GM18498 (cell line): ENCODE measurements around the gene GRN.

Experiments
- ATAC-seq: cut with Tn5 transposase; IDR thresholded peaks from one replicate; pipeline ENCODE4 v1.9.1; 2021; ENCODE audit warnings: mild to moderate bottlenecking, moderate library complexity; ENCODE audit not compliant: unreplicated experiment

GRN gene

DNA sequence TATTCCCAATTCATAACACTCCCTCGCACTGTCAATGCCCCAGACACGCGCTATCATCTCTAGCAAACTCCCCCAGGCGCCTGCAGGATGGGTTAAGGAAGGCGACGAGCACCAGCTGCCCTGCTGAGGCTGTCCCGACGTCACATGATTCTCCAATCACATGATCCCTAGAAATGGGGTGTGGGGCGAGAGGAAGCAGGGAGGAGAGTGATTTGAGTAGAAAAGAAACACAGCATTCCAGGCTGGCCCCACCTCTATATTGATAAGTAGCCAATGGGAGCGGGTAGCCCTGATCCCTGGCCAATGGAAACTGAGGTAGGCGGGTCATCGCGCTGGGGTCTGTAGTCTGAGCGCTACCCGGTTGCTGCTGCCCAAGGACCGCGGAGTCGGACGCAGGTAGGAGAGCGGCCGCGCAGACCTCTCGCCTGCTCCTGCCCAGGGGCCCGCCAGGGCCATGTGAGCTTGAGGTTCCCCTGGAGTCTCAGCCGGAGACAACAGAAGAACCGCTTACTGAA, at the start of gene GRN:
TSS of gene GRN (plus strand) at position 364 of the 515 bp plus-strand sequence. CDS start 3,863 bp downstream, outside the sequence.
- peak; percentile 57 for ATAC-seq

DNA sequence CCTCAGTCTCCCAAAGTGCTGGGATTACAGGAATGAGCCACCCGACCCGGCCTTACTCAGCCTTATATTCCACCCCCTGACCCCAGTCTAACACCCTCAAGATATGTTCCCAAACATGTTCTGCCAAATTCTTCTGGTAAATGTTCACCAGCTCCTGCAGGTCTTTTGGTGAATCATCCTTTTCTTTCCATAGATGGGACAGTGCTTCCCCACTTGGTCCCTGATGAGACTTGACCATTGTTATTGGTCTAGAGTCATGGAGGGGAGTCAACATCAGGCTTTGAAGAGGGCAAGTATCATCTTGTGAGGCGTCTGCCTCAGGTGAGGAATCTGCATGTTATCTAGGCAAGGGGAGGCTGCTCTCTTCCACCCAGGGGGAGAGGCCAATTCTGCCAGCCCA, 47.1 kb upstream of the GRN start:
- no peak for ATAC-seq

DNA sequence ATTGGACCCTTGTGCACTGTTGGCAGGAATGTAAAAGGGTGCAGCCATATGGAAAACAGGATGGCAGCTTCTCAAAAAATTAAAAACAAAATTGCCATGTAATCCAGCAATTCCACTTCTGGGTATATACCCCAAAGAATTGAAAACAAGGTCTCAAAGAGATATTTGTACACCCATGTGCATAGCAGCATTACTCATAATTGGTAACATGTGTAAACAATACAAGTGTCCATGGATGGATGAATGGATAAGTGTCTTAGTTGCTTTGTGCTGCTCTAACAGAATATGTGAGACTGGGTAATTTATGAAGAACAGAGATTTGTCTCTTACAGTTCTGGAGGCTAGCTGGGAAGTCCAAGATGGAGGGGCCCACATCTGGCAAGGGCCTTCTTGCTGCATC, 40.5 kb upstream of the GRN start:
- ATAC-seq = no peak

DNA sequence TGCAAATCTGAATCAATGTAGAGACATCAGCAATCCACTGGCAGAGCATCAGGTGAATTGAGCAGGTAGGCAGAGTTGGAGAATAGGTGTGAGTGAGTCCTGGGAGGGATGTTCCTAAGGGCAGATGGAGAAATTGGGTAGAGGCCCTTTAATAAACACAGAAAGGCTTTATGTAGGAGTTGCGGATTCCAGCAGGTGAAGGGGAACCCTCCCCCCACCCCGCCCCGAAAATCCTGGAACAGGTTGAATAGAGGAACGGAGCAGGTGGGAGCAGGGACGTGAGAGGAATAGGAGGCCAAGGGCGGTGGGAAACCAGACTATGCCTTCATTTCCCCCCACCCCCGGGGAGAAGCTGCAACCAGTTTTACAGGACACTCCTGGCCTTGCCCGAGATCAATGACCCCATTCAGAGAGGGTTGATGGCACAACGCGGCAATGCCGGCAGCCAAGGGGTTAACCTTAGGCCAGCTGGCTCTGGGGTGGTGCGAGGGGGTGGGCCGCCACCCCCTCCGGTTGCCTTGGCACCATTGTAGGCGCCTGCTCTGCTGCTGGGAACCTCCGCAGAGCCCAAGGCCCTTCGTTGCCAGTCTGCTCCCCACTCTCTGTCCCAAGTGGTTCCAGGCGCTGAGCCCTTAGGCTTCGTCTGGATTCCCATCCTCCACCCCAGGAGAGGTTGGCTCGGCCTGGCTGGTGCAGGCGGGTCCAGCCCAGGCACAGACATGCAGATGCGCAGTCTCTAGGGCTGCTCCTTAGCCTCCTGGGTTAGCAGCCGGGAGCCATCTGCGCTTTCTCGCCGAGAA, 37.5 kb upstream of the GRN start:
- ATAC-seq = no peak

DNA sequence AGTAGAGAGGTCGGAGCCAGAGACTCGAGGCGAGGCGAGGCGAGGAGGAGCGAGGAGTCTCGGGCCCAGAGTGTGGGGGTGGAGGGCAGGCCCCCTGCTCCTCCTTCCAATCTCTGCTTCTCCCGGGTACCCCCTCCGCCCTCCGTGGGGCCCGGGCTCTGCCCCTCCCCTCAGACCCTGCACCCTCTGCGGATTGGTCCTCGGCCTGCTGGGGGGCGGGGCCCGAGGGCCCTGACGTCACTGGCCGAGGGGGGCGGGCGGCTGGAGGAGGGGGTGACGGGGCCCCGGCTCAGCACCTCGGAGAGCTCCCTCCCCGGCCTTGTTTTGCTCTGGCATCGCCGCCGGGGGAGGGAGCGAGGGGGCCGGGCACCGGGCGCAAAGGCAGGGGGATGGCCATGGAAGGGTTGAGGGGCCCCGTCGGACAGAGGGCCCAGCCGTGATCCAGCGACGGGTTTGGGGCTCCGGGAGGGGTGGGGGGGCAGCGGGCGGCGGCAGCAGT, 36.7 kb upstream of the GRN start, which contains the start of gene RUNDC3A:
TSS of gene RUNDC3A (plus strand) at position 282 of the 499 bp plus-strand sequence. CDS start 232 bp downstream, outside the sequence.
- peak; percentile 74 for ATAC-seq

GRCh38 chr17:44308865-44309264, 36.2 kb upstream of the GRN start:
- ATAC-seq = no peak

DNA sequence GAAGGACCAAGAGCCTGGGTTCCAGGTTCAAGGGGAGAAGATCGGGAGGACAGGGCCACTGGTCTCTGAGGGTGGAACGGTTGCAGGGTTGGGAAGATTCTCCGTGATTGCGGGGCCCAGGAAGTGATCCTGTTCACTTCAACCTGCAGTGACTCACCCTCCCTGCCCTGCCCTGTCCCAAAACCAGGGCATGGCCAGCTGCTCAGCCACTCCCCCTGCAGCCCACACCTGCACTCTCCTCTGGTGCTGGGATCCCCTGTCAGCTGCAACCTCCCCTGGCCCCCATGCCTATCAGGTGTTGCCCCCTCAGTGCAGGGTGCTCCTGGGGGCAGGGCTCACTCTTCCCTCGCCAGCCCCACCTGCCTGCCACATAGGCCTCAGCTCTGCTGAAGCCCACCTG, 35.6 kb upstream of the GRN start:
- ATAC-seq = no peak

GRCh38 chr17:44310188-44310587, 34.9 kb upstream of the GRN start:
- no peak for ATAC-seq

GRCh38 chr17:44310609-44311376, 34.3 kb upstream of the GRN start:
- ATAC-seq = no peak

DNA sequence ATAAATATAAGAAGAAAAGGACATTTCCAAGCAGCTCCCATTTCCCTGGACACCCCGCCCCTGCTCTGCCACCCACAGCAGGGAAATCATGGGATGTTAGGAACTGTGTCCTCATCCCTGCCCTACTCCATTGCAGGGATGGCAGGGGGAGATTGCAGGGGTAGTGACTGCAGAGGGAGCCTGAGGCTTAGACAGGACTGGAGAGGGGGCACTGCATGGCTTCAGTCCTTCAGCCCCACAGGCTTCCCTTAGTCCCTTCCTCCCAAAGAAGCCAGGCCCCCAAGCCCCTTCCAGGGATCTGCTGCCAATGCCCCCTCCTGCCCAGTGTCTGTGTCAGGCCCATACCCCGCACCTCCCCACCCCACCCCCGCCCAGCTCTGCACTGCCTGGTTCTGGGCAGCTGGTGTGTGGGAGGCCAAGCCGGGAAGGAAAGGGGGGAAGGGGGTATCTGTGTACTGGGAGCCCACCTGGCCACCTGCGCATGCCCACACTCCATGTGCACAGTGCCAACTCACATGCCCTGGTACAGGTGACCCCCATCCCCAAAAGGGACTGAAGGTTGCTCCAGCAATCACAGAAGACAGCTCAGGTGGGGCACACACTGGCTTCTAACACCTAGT, 33.4 kb upstream of the GRN start:
- no peak for ATAC-seq

DNA sequence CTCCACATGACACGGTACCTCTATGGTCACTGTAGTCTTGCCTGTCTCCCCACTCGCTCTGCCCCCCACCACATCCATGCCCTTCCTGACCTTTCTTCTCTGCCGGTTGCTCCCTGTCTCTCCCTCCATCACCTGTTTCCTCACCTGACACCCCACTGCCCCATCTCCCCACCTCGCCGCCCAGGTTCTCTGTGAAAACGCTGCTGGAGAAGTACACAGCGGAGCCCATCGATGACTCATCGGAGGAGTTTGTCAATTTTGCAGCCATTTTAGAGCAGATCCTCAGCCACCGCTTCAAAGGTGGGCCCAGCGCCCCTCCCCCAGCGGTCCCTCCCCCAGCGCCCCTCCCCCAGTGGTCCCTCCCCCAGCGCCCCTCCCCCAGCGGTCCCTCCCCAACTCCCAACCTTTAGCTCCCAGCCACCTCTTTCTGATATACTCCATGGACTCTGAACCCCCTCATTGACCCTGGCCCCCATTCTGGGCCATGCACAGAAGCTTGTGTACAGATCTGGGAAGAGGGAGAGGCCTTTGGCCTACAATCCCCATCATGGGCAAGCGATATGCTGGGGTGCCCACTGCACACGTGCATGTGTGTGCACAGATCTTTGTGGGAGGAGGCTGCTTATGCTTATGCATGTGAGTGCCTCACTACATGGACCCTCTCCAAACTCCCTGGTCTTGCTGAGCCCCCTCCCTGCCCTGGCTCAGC, 32.6 kb upstream of the GRN start:
- ATAC-seq = no peak

- ATAC-seq = no peak
These were observed 31.1 kb upstream of the GRN start for GRCh38 chr17:44314031-44314430.

DNA sequence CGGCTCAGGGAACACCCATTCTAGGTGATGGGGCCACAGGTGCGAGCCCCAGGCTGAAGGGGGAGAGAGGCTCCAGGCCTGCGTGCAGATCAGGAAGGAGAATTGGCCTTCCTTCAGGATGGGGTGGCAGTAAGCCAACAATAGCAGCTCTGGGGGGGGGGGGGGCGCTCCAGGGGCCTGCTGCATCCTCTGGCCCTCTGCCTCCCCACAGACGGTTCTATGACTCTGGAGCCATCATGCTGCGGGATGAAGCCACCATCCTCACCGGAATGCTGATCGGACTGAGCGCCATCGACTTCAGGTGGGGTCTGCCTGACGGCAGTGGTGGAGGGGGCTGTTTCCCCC, 30.6 kb upstream of the GRN start:
- no peak for ATAC-seq

- no peak for ATAC-seq
These were observed 30.0 kb upstream of the GRN start for GRCh38 chr17:44314869-44315661.

GRCh38 chr17:44315760-44316731, 29.1 kb upstream of the GRN start:
- ATAC-seq = no peak

GRCh38 chr17:44317545-44317944, 27.6 kb upstream of the GRN start:
- no peak for ATAC-seq

DNA sequence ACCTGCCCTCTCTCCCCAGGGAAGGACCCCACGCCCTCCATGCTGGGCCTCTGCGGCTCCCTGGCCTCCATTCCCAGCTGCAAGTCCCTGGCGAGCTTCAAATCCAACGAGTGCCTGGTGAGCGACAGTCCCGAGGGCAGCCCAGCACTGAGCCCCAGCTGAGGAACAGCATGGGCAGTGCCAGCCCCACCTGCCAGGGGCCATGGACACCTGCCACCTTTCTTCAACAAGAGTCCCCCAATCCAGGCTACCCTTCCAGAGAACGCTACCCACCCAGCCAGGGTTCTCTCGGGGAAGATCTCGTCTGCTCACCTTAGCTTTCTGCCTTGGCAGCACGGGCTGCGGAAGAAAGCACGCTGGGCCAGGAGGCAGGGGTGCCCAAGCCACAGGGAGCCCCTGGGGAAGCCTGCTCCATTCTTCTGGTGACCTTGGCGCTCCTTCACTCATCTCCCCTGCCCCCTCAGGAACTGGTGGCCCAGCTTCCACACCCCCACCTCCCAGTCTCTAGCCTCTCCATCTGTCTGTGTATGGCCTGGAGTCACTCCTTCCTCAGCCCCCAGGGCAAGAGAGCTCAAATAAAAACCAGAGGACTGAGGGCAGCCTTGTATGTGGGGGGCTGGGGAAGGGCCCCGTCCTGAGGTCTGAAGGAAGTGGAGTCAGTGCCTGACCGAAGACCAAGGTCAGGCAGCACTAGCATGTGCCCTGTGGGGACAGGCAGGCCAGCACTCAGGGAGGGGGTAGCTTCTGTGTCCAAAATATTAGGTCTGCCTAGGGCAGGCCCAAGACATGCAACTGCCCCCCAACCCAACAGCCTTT, 26.8 kb upstream of the GRN start:
- ATAC-seq = no peak

GRCh38 chr17:44320066-44320465, 25.0 kb upstream of the GRN start:
- ATAC-seq = no peak
